H9 (cell line): Measurements from ENCODE around the gene TMEM270. TPM values are rescaled to one million over a fixed set of nuclear protein-coding genes. Genes with fewer than 3 reads are reported as not detected.

Experiments
- DNase-seq: peaks from one replicate; pipeline ENCODE4 v3.0.0-alpha.2; 2017
- H2AFZ ChIP-seq: one replicate; pipeline ENCODE4 v1.6.1; 2013; ENCODE audit warnings: mild to moderate bottlenecking, low read length, control low read depth, moderate library complexity
- H2AK5ac ChIP-seq: 2 replicates; pipeline ENCODE4 v1.6.1; 2013; ENCODE audit warnings: low read length, control low read depth, mixed read lengths; ENCODE audit not compliant: insufficient read length
- H2BK120ac ChIP-seq: one replicate; pipeline ENCODE4 v1.6.1; 2013; ENCODE audit warnings: low read depth, mild to moderate bottlenecking, low read length, control low read depth, inconsistent platforms; ENCODE audit not compliant: poor library complexity, severe bottlenecking
- H2BK12ac ChIP-seq: 2 replicates; pipeline ENCODE4 v1.6.1; 2013; ENCODE audit warnings: low read length, control low read depth, mixed read lengths, low read depth; ENCODE audit not compliant: insufficient read length
- H2BK15ac ChIP-seq: 2 replicates; pipeline ENCODE4 v1.6.1; 2013; ENCODE audit warnings: low read depth, low read length, control low read depth
- H2BK20ac ChIP-seq: one replicate; pipeline ENCODE4 v1.6.1; 2013; ENCODE audit warnings: low read depth, mild to moderate bottlenecking, low read length, control low read depth, inconsistent platforms; ENCODE audit not compliant: poor library complexity, severe bottlenecking
- H2BK5ac ChIP-seq: 2 replicates; pipeline ENCODE4 v1.6.1; 2013; ENCODE audit warnings: low read length, control low read depth, mixed read lengths; ENCODE audit not compliant: insufficient read length
- H3K14ac ChIP-seq: 2 replicates; pipeline ENCODE4 v1.6.1; 2013; ENCODE audit warnings: low read length, control low read depth; ENCODE audit not compliant: insufficient read depth
- H3K18ac ChIP-seq: 2 replicates; pipeline ENCODE4 v1.6.1; 2013; ENCODE audit warnings: low read depth, mild to moderate bottlenecking, mixed read lengths, low read length, control low read depth; ENCODE audit not compliant: insufficient read length
- H3K23ac ChIP-seq: 2 replicates; pipeline ENCODE4 v1.6.1; 2013; ENCODE audit warnings: low read length, control low read depth, mixed read lengths, low read depth; ENCODE audit not compliant: insufficient read length
- H3K23me2 ChIP-seq: 2 replicates; pipeline ENCODE4 v1.6.1; 2013; ENCODE audit warnings: low read depth, mild to moderate bottlenecking, mixed read lengths, low read length, control low read depth; ENCODE audit not compliant: insufficient read length, poor library complexity, severe bottlenecking
- H3K27ac ChIP-seq: 2 replicates; pipeline ENCODE4 v1.5.1; 2013; ENCODE audit warnings: low read length, control low read depth, mixed read lengths, low read depth; ENCODE audit not compliant: insufficient read length
- H3K27me3 ChIP-seq: 2 replicates; pipeline ENCODE4 v1.6.1; 2013; ENCODE audit warnings: low read length, control low read depth, inconsistent platforms; ENCODE audit not compliant: insufficient read depth
- H3K4ac ChIP-seq: 2 replicates; pipeline ENCODE4 v1.6.1; 2013; ENCODE audit warnings: low read depth, mild to moderate bottlenecking, control low read depth, inconsistent platforms, low read length, moderate library complexity
- H3K4me1 ChIP-seq: 2 replicates; pipeline ENCODE4 v1.6.1; 2013; ENCODE audit warnings: low read length, control low read depth, inconsistent platforms; ENCODE audit not compliant: insufficient read depth
- H3K4me2 ChIP-seq: 2 replicates; pipeline ENCODE4 v1.6.1; 2013; ENCODE audit warnings: low read length, control low read depth, mixed read lengths; ENCODE audit not compliant: insufficient read length, insufficient read depth
- H3K56ac ChIP-seq: 2 replicates; pipeline ENCODE4 v1.6.1; 2013; ENCODE audit warnings: low read depth, mild to moderate bottlenecking, mixed read lengths, low read length, control low read depth; ENCODE audit not compliant: insufficient read length
- H3K79me1 ChIP-seq: 2 replicates; pipeline ENCODE4 v1.6.1; 2013; ENCODE audit warnings: low read depth, mild to moderate bottlenecking, moderate library complexity, low read length, control low read depth, inconsistent platforms; ENCODE audit not compliant: insufficient read depth, poor library complexity, severe bottlenecking
- H3K79me2 ChIP-seq: 2 replicates; pipeline ENCODE4 v1.6.1; 2013; ENCODE audit warnings: low read length, control low read depth, inconsistent platforms; ENCODE audit not compliant: insufficient read depth
- H3K9ac ChIP-seq: 2 replicates; pipeline ENCODE4 v1.6.1; 2013; ENCODE audit warnings: low read length, control low read depth, mixed read lengths; ENCODE audit not compliant: insufficient read length; ENCODE audit errors: extremely low read depth
- H3K9me3 ChIP-seq: one replicate; pipeline ENCODE4 v1.6.1; 2013; ENCODE audit warnings: low read depth, low read length, inconsistent platforms; ENCODE audit not compliant: control insufficient read depth
- H3T11ph ChIP-seq: one replicate; pipeline ENCODE4 v1.6.1; 2013; ENCODE audit warnings: mild to moderate bottlenecking, low read length, control low read depth, inconsistent platforms
- H4K20me1 ChIP-seq: one replicate; pipeline ENCODE4 v1.6.1; 2013; ENCODE audit not compliant: control insufficient read depth, insufficient read length, insufficient read depth
- H4K5ac ChIP-seq: 2 replicates; pipeline ENCODE4 v1.6.1; 2013; ENCODE audit warnings: low read depth, mild to moderate bottlenecking, mixed read lengths, low read length, control low read depth; ENCODE audit not compliant: insufficient read length
- H4K8ac ChIP-seq: replicated peaks from 2 replicates; pipeline ENCODE4 v1.6.1; 2013; ENCODE audit warnings: low read length, control low read depth, mixed read lengths, low read depth; ENCODE audit not compliant: insufficient read length
- H4K91ac ChIP-seq: 2 replicates; pipeline ENCODE4 v1.6.1; 2013; ENCODE audit warnings: low read depth, mild to moderate bottlenecking, moderate library complexity, mixed read lengths, low read length, control low read depth; ENCODE audit not compliant: insufficient read length
- H3K27ac Mint-ChIP-seq, 3 experiments: 2 replicates in 2 of 3; 3 replicates in 1 of 3; pipeline ENCODE4 v1.8.0; 2020 to 2021; ENCODE audit warnings: mixed read lengths in 3 of 3, mild to moderate bottlenecking in 1 of 3, moderate library complexity in 1 of 3
- H3K27me3 Mint-ChIP-seq: 2 replicates; pipeline ENCODE4 v1.8.0; 2021; ENCODE audit warnings: low read depth, mild to moderate bottlenecking, moderate library complexity, mixed read lengths
- H3K36me3 Mint-ChIP-seq, 3 experiments: 2 replicates in 2 of 3; 3 replicates in 1 of 3; pipeline ENCODE4 v1.8.0; 2020 to 2021; ENCODE audit warnings: low read depth in 3 of 3, mixed read lengths in 3 of 3; ENCODE audit not compliant: insufficient read depth in 1 of 3
- H3K4me1 Mint-ChIP-seq, 2 experiments: 2 replicates each; pipeline ENCODE4 v1.8.0; 2020; ENCODE audit warnings: mixed read lengths in 2 of 2
- H3K4me3 Mint-ChIP-seq, 2 experiments: 2 replicates in 1 of 2; 3 replicates in 1 of 2; pipeline ENCODE4 v1.8.0; 2020 to 2021; ENCODE audit warnings: mild to moderate bottlenecking in 2 of 2, mixed read lengths in 2 of 2, moderate library complexity in 1 of 2
- H3K9me3 Mint-ChIP-seq, 2 experiments: 2 replicates in 1 of 2; 3 replicates in 1 of 2; pipeline ENCODE4 v1.8.0; 2020; ENCODE audit warnings: mild to moderate bottlenecking in 2 of 2, mixed read lengths in 2 of 2, moderate library complexity in 1 of 2
- WGBS: extraction: QIAGEN DNeasy Blood & Tissue Kit; methylation state at CpG from one replicate; pipeline ENCODE4 v1.1.7; 2013; ENCODE audit warnings: missing lambda C conversion rate, low lambda C conversion rate, mixed read lengths; ENCODE audit not compliant: insufficient read length; ENCODE audit errors: extremely low coverage; 5-methylcytosine and 5-hydroxymethylcytosine counted together
- total RNA-seq: library from RNA; stranded (reverse); gene quantifications from 2 replicates; pipeline ENCODE4 v1.2.1, GENCODE V29; 2021
- TF ChIP-seq, protein P1 (sequence below): fragments of 200-600 bp; sonication (generic); conservative IDR thresholded peaks from 3 replicates; pipeline ENCODE4 v1.8.0; 2021; ENCODE audit warnings: antibody characterized with exemption, mild to moderate bottlenecking

TMEM270 gene
- total RNA-seq, 1 experiment from 2014 or later = not detected

DNA sequence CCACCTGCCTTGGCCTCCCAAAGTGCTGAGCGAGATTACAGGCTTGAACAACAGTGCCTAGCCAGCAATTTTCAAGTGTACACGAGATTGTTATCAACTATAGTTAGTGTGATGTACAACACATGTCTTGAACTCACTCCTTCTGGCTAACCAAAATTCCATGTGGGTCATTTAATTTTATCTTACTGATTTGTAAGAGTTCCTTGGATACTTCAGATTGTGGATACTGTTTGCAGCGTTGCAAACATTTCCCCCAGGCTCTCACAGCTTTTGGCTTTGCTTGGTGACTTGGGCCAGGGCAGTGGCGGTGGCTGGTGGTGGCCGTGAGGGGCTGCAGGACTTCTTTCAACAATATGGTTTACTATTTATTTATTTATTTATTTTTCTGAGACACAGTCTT lies 8.5 kb upstream of the TMEM270 start:
- Mint-ChIP-seq H3K4me3 (no peak overlapping the region), H3K9me3 (peaks cover 2 to 6% of the 10 kb centered on the region in 2 experiments; a peak in 2 of 5 replicates), H3K27ac (no peak overlapping the region), H3K27me3 (peaks cover 29% of the 10 kb centered on the region), H3K4me1 (peaks cover 14 to 31% of the 10 kb centered on the region in 2 experiments), H3K36me3 (peaks cover 0 to 4% (median 0%) of the 10 kb centered on the region in 3 experiments; a peak in 2 of 7 replicates)
- Histone ChIP-seq H3K4ac (no peak overlapping the region), H4K91ac (no peak overlapping the region), H4K8ac (no peak overlapping the region), H3K79me2 (no peaks in the 10 kb centered on the region), H3K9ac (no peak overlapping the region), H2BK12ac (no peak overlapping the region), H3K18ac (no peak overlapping the region), H3K4me1 (no peaks in the 10 kb centered on the region), H4K5ac (no peak overlapping the region), H3K9me3 (no peaks in the 10 kb centered on the region), H3K4me2 (no peak overlapping the region), H3K14ac (no peak overlapping the region), H3K79me1 (no peaks in the 10 kb centered on the region), H2BK5ac (no peak overlapping the region), H3K27ac (no peak overlapping the region), H2AK5ac (no peak overlapping the region), H2BK120ac (no peak overlapping the region), H3K23ac (no peak overlapping the region), H4K20me1 (no peaks in the 10 kb centered on the region), H2BK20ac (no peak overlapping the region), H2BK15ac (no peak overlapping the region), H3K27me3 (no peaks in the 10 kb centered on the region), H2AFZ (no peak overlapping the region), H3T11ph (no peak overlapping the region), H3K56ac (no peak overlapping the region), H3K23me2 (no peaks in the 10 kb centered on the region)
- TF ChIP-seq, protein P1, sequence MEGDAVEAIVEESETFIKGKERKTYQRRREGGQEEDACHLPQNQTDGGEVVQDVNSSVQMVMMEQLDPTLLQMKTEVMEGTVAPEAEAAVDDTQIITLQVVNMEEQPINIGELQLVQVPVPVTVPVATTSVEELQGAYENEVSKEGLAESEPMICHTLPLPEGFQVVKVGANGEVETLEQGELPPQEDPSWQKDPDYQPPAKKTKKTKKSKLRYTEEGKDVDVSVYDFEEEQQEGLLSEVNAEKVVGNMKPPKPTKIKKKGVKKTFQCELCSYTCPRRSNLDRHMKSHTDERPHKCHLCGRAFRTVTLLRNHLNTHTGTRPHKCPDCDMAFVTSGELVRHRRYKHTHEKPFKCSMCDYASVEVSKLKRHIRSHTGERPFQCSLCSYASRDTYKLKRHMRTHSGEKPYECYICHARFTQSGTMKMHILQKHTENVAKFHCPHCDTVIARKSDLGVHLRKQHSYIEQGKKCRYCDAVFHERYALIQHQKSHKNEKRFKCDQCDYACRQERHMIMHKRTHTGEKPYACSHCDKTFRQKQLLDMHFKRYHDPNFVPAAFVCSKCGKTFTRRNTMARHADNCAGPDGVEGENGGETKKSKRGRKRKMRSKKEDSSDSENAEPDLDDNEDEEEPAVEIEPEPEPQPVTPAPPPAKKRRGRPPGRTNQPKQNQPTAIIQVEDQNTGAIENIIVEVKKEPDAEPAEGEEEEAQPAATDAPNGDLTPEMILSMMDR = peak; percentile 18; the same call in 1 of the 3 replicates
- WGBS = no CpG with 5 or more reads among the region's 5 CpGs
- DNase-seq = no peak
